WTC11 (cell line): ENCODE data around the gene LRIF1. TPM values are rescaled to one million over a fixed set of nuclear protein-coding genes. Genes with fewer than 3 reads are reported as not detected.

ENCODE experiments used
- ATAC-seq: fragments of 200-7000 bp; cut with Tn5 transposase; 2 replicates; pipeline ENCODE4 v1.10.0; 2021; ENCODE audit warnings: mild to moderate bottlenecking, moderate library complexity
- CTCF ChIA-PET: fragments of 300-600 bp; sonication (Branson Sonifier 250); formaldehyde crosslinking; loops from one replicate; lab custom pipeline; 2021; ENCODE audit warnings: antibody characterized with exemption; lab: Charles Lee
- POLR2A ChIA-PET: fragments of 350-600 bp; sonication (Branson Sonifier 250); formaldehyde crosslinking; loops from one replicate; lab custom pipeline; 2021; ENCODE audit warnings: antibody characterized with exemption; lab: Charles Lee
- DNase-seq: peaks from one replicate; pipeline ENCODE4 v3.0.0; 2021; ENCODE audit warnings: low spot score
- H3K27ac Mint-ChIP-seq: 2 replicates; pipeline ENCODE4 v1.8.0; 2021; ENCODE audit warnings: mixed read lengths
- H3K27me3 Mint-ChIP-seq: 2 replicates; pipeline ENCODE4 v1.8.0; 2021; ENCODE audit warnings: low read depth, mild to moderate bottlenecking, moderate library complexity, mixed read lengths
- H3K36me3 Mint-ChIP-seq: 2 replicates; pipeline ENCODE4 v1.8.0; 2021; ENCODE audit warnings: mixed read lengths
- H3K4me1 Mint-ChIP-seq: 2 replicates; pipeline ENCODE4 v1.8.0; 2022; ENCODE audit warnings: mixed read lengths
- H3K4me3 Mint-ChIP-seq: 2 replicates; pipeline ENCODE4 v1.8.0; 2021; ENCODE audit warnings: mild to moderate bottlenecking, moderate library complexity, mixed read lengths
- H3K9me3 Mint-ChIP-seq: 2 replicates; pipeline ENCODE4 v1.8.0; 2021; ENCODE audit warnings: mixed read lengths
- ARID4B ChIP-seq: sonication (generic); formaldehyde crosslinking; IDR thresholded peaks from 2 replicates; pipeline ENCODE4 v1.8.0; 2023; ENCODE audit warnings: missing genetic modification reagents, mild to moderate bottlenecking, borderline replicate concordance
- ATF1 ChIP-seq: sonication (generic); formaldehyde crosslinking; IDR thresholded peaks from 2 replicates; pipeline ENCODE4 v1.8.1; 2023; ENCODE audit warnings: mild to moderate bottlenecking, moderate library complexity, missing genetic modification reagents
- ATF3 ChIP-seq: sonication (generic); formaldehyde crosslinking; conservative IDR thresholded peaks from 2 replicates; pipeline ENCODE4 v1.8.1; 2022; ENCODE audit warnings: mild to moderate bottlenecking, missing genetic modification reagents
- ATF6 ChIP-seq: sonication (generic); formaldehyde crosslinking; IDR thresholded peaks from 2 replicates; pipeline ENCODE4 v1.8.1; 2023; ENCODE audit warnings: mild to moderate bottlenecking, missing genetic modification reagents
- CTCF ChIP-seq: fragments of 200-600 bp; IDR thresholded peaks from 2 replicates; pipeline ENCODE4 v1.8.0; 2022; ENCODE audit warnings: antibody characterized with exemption
- E2F1 ChIP-seq: sonication (generic); formaldehyde crosslinking; IDR thresholded peaks from 2 replicates; pipeline ENCODE4 v1.8.0; 2022; ENCODE audit warnings: mild to moderate bottlenecking, missing genetic modification reagents
- FOXP1 ChIP-seq: sonication (generic); formaldehyde crosslinking; IDR thresholded peaks from 2 replicates; pipeline ENCODE4 v1.8.0; 2022; ENCODE audit warnings: missing genetic modification reagents, mild to moderate bottlenecking, moderate library complexity, borderline replicate concordance
- GTF2I ChIP-seq: fragments of 250-450 bp; sonication (Bioruptor Pico); conservative IDR thresholded peaks from 2 replicates; pipeline ENCODE4 v1.4.0; 2021; ENCODE audit warnings: mild to moderate bottlenecking
- IRF1 ChIP-seq: sonication (generic); formaldehyde crosslinking; IDR thresholded peaks from 2 replicates; pipeline ENCODE4 v1.8.0; 2023; ENCODE audit warnings: missing genetic modification reagents
- NFE2L1 ChIP-seq: sonication (generic); formaldehyde crosslinking; IDR thresholded peaks from 2 replicates; pipeline ENCODE4 v1.8.1; 2023; ENCODE audit warnings: missing genetic modification reagents
- NR1H2 ChIP-seq: sonication (generic); formaldehyde crosslinking; IDR thresholded peaks from 2 replicates; pipeline ENCODE4 v1.9.0; 2021; ENCODE audit warnings: mild to moderate bottlenecking, moderate library complexity, missing genetic modification reagents
- STAT6 ChIP-seq: sonication (generic); formaldehyde crosslinking; conservative IDR thresholded peaks from 2 replicates; pipeline ENCODE4 v1.8.1; 2023; ENCODE audit warnings: mild to moderate bottlenecking, low read depth, missing genetic modification reagents, moderate library complexity
- TP53 ChIP-seq: sonication (generic); formaldehyde crosslinking; IDR thresholded peaks from 2 replicates; pipeline ENCODE4 v1.8.1; 2023; ENCODE audit warnings: mild to moderate bottlenecking, missing genetic modification reagents
- ZBTB43 ChIP-seq: sonication (generic); formaldehyde crosslinking; IDR thresholded peaks from 2 replicates; pipeline ENCODE4 v1.8.1; 2023; ENCODE audit warnings: mild to moderate bottlenecking, missing genetic modification reagents
- ZMAT4 ChIP-seq: fragments of 250-450 bp; sonication (Bioruptor Pico); IDR thresholded peaks from 2 replicates; pipeline ENCODE4 v1.9.0; 2021; ENCODE audit warnings: mild to moderate bottlenecking
- ZNF219 ChIP-seq: sonication (generic); formaldehyde crosslinking; IDR thresholded peaks from 2 replicates; pipeline ENCODE4 v1.8.0; 2023; ENCODE audit warnings: missing genetic modification reagents, mild to moderate bottlenecking, borderline replicate concordance
- ZNF263 ChIP-seq: sonication (generic); formaldehyde crosslinking; IDR thresholded peaks from 2 replicates; pipeline ENCODE4 v1.8.1; 2022; ENCODE audit warnings: low read depth, mild to moderate bottlenecking, moderate library complexity, missing genetic modification reagents
- total RNA-seq: library from RNA; stranded (reverse); gene quantifications from 3 replicates; pipeline ENCODE4 v1.2.3, GENCODE V29; 2021

Gene LRIF1
- total RNA-seq, 1 experiment from 2014 or later: 17.2 TPM

GRCh38 chr1:110899458-110899843, 64.3 kb downstream of the LRIF1 start (continued):
- TF ChIP-seq STAT6 (no peak), FOXP1 (CRISPR knock-in tag) (no peak), TP53 (CRISPR knock-in tag) (no peak), NR1H2 (CRISPR knock-in tag) (no peak), NFE2L1 (no peak)

GRCh38 chr1:110898734-110899457, 64.8 kb downstream of the LRIF1 start:
- Mint-ChIP-seq H3K27ac (no peak overlapping the region), H3K4me1 (peaks cover 5% of the 10 kb centered on the region), H3K27me3 (no peaks in the 10 kb centered on the region), H3K9me3 (no peaks in the 10 kb centered on the region), H3K36me3 (no peaks in the 10 kb centered on the region), H3K4me3 (no peak overlapping the region)
- ChIA-PET CTCF (no interaction called here), POLR2A (no interaction called here)
- DNase-seq (no peak), ATAC-seq (no peak)
- TF ChIP-seq ZNF219 (CRISPR knock-in tag) (no peak), ATF1 (no peak), E2F1 (CRISPR knock-in tag) (no peak), CTCF (no peak), ARID4B (no peak), ATF3 (CRISPR knock-in tag) (no peak), IRF1 (CRISPR knock-in tag) (no peak), ZBTB43 (no peak), ZNF263 (CRISPR knock-in tag) (no peak), GTF2I (CRISPR knock-in tag) (no peak), ATF6 (CRISPR knock-in tag) (no peak), STAT6 (no peak), ZMAT4 (CRISPR knock-in tag) (no peak)
